ENCODE measurements around the gene PRUNE2.
"Not testable (repeated sequence)": the region's sequence is repeated elsewhere in the genome, so short reads cannot be mapped to it uniquely, and the experiment has no call there.

PRUNE2 gene

GRCh38 chr9:76759732-76760131 lies 146.2 kb downstream of the PRUNE2 start:
- Histone ChIP-seq H3K4me1 (ENCODE audit: insufficient read depth, low read length) (peaks cover 2% of the 10 kb centered on the region; the same call in 1 of the 2 replicates), H3K36me3 (ENCODE audit: insufficient read depth, low read length) (no peaks in the 10 kb centered on the region), H3K9me3 (ENCODE audit: insufficient read depth, low read depth, low read length) (no peaks in the 10 kb centered on the region), H3K4me3 (ENCODE audit: low read length) (no peak overlapping the region), H3K27me3 (ENCODE audit: insufficient read depth, low read length) (no peaks in the 10 kb centered on the region), H3K9ac (ENCODE audit: low read depth, low read length) (no peak overlapping the region), H3K27ac (ENCODE audit: low read depth, low read length) (no peak overlapping the region)
- WGBS, result 83% methylated on average over 6 of the region's 6 CpGs

DNA sequence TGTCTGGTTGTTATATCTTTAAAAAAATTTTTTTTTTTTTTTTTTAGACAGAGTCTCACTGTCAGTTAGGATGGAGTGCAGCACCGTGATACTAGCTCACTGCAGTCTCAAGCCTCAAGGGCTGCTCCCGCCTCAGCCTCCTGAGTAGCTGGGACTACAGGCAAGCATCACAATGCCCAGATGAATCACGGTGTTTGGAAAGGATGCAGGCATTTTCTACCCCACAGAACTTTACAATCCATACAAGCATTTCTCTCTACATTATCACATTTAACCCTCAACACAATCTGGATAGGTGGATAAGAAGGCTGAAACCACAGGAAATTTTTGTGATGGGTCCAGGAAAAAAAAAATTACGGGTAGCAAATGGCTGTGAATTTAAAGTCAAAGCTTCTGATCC lies 147.4 kb downstream of the PRUNE2 start:
- WGBS, result 68% methylated on average over 4 of the region's 4 CpGs
- H3K9ac ChIP-seq (ENCODE audit: low read depth, low read length), result no peak overlapping the region
- no peak overlapping the region for H3K27ac ChIP-seq (ENCODE audit: low read depth, low read length)
- H3K36me3 ChIP-seq (ENCODE audit: insufficient read depth, low read length), result no peaks in the 10 kb centered on the region
- no peaks in the 10 kb centered on the region for H3K27me3 ChIP-seq (ENCODE audit: insufficient read depth, low read length)
- H3K4me3 ChIP-seq (ENCODE audit: low read length), result no peak overlapping the region
- no peaks in the 10 kb centered on the region for H3K9me3 ChIP-seq (ENCODE audit: insufficient read depth, low read depth, low read length)
- H3K4me1 ChIP-seq (ENCODE audit: insufficient read depth, low read length), result peaks cover 2% of the 10 kb centered on the region; the same call in 1 of the 2 replicates

DNA sequence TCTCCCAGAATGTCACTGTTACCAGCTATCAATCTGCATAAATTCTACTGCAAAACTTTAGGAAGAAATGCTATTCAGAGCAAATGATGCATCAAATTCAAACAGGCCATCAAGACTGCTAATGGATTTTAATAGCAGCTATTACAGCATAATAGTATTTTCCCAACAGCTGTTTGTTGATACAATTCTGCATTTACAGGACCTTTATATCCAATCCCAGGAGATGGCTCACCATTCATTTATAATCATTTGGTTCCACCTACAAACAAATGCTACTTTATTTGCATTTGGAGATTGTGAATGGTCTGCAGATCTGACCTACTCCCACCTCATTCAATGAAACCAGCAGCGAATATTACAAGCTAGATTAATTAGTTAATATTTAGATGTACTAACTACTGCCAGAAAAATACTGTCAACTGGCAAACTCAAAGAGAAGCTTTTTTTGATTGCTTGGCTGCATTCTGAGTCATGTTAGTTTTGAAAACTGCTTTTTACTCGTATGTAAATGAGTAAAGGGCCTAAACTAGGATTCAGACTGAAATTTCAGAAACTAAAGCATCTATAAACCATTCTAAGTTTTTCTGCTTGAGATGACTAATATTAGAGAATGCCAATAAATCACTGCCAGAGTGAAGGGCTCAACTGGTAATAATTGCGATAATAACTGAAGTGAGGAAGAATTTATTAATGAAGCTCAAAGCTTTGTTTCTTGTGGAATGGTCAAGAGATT lies 148.8 kb downstream of the PRUNE2 start:
- peaks cover 2% of the 10 kb centered on the region; the same call in 1 of the 2 replicates for H3K4me1 ChIP-seq (ENCODE audit: insufficient read depth, low read length)

GRCh38 chr9:76756268-76756640 lies 149.7 kb downstream of the PRUNE2 start:
- Histone ChIP-seq H3K4me1 (ENCODE audit: insufficient read depth, low read length) (peaks cover 2% of the 10 kb centered on the region; the same call in 1 of the 2 replicates), H3K27ac (ENCODE audit: low read depth, low read length) (no peak overlapping the region), H3K9ac (ENCODE audit: low read depth, low read length) (no peak overlapping the region), H3K4me3 (ENCODE audit: low read length) (no peak overlapping the region), H3K27me3 (ENCODE audit: insufficient read depth, low read length) (no peaks in the 10 kb centered on the region), H3K36me3 (ENCODE audit: insufficient read depth, low read length) (no peaks in the 10 kb centered on the region), H3K9me3 (ENCODE audit: insufficient read depth, low read depth, low read length) (no peaks in the 10 kb centered on the region)
- WGBS, result 56% methylated on average over 6 of the region's 6 CpGs

More for the DNA sequence above, 148.8 kb downstream of the PRUNE2 start:
- WGBS, result 92% methylated on average over 2 of the region's 3 CpGs
- no peak overlapping the region for H3K4me3 ChIP-seq (ENCODE audit: low read length)
- no peak overlapping the region for H3K9ac ChIP-seq (ENCODE audit: low read depth, low read length)
- no peaks in the 10 kb centered on the region for H3K27me3 ChIP-seq (ENCODE audit: insufficient read depth, low read length)
- no peaks in the 10 kb centered on the region for H3K9me3 ChIP-seq (ENCODE audit: insufficient read depth, low read depth, low read length)
- no peak overlapping the region for H3K27ac ChIP-seq (ENCODE audit: low read depth, low read length)
- H3K36me3 ChIP-seq (ENCODE audit: insufficient read depth, low read length), result no peaks in the 10 kb centered on the region

DNA sequence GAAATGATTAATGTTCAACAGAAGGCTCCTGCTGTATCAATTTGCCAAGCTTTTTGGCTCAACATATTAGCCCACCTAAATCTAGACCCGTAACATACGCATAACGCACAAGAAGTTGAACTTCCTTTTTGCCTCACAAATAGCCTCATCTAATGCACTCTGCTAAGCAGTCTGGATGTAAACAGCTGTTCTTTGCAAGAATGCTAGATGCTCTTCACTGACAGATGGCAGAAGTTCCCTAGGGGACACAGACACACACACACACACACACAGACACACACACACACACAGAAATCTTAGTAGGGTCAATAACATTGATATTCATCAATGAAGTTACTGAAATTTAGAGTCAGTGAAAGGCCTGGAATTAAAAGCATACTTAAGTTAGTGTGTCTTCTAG lies 154.9 kb downstream of the PRUNE2 start:
- Histone ChIP-seq H3K4me3 (ENCODE audit: low read length) (no peak overlapping the region), H3K36me3 (ENCODE audit: insufficient read depth, low read length) (no peaks in the 10 kb centered on the region), H3K27ac (ENCODE audit: low read depth, low read length) (no peak overlapping the region), H3K4me1 (ENCODE audit: insufficient read depth, low read length) (no peaks in the 10 kb centered on the region), H3K9me3 (ENCODE audit: insufficient read depth, low read depth, low read length) (no peaks in the 10 kb centered on the region), H3K9ac (ENCODE audit: low read depth, low read length) (no peak overlapping the region), H3K27me3 (ENCODE audit: insufficient read depth, low read length) (no peaks in the 10 kb centered on the region)
- 96% methylated on average over 3 of the region's 3 CpGs for whole genome bisulfite sequencing

- no peak overlapping the region for H3K9ac ChIP-seq (ENCODE audit: low read depth, low read length)
- no peak overlapping the region for H3K27ac ChIP-seq (ENCODE audit: low read depth, low read length)
- no peaks in the 10 kb centered on the region for H3K27me3 ChIP-seq (ENCODE audit: insufficient read depth, low read length)
- H3K4me1 ChIP-seq (ENCODE audit: insufficient read depth, low read length), result no peaks in the 10 kb centered on the region
- H3K36me3 ChIP-seq (ENCODE audit: insufficient read depth, low read length), result no peaks in the 10 kb centered on the region
- 81% methylated on average over 3 of the region's 3 CpGs for WGBS
- no peak overlapping the region for H3K4me3 ChIP-seq (ENCODE audit: low read length)
- no peaks in the 10 kb centered on the region for H3K9me3 ChIP-seq (ENCODE audit: insufficient read depth, low read depth, low read length)
These were observed 161.6 kb downstream of the PRUNE2 start for GRCh38 chr9:76744336-76744735.

DNA sequence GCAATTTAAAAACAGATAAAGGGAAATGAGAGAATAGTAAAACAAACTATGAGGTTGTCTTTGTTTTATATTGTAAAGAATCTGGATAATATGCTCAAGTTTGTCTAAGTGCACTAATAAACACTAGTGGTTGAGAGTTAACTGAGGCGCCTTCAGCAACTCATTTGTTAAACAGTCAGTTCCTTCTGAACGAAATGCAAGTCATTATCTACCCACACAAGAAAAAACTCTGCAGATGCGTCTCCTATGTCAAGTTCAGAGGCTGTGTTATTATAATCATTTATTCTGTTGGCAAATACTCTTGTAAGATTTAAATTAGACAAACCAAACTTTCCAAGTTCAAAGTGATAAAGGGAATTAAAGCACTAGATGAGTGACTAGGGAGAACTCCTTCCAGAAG lies 162.0 kb downstream of the PRUNE2 start:
- H3K27me3 ChIP-seq (ENCODE audit: insufficient read depth, low read length), result no peaks in the 10 kb centered on the region
- no peaks in the 10 kb centered on the region for H3K9me3 ChIP-seq (ENCODE audit: insufficient read depth, low read depth, low read length)
- WGBS, result 84% methylated on average over 2 of the region's 3 CpGs
- H3K4me3 ChIP-seq (ENCODE audit: low read length), result no peak overlapping the region
- no peak overlapping the region for H3K27ac ChIP-seq (ENCODE audit: low read depth, low read length)
- no peaks in the 10 kb centered on the region for H3K36me3 ChIP-seq (ENCODE audit: insufficient read depth, low read length)
- no peak overlapping the region for H3K9ac ChIP-seq (ENCODE audit: low read depth, low read length)
- H3K4me1 ChIP-seq (ENCODE audit: insufficient read depth, low read length), result no peaks in the 10 kb centered on the region

- H3K27me3 ChIP-seq (ENCODE audit: insufficient read depth, low read length); H3K4me1 ChIP-seq (ENCODE audit: insufficient read depth, low read length); H3K27ac ChIP-seq (ENCODE audit: low read depth, low read length); H3K9ac ChIP-seq (ENCODE audit: low read depth, low read length); H3K9me3 ChIP-seq (ENCODE audit: insufficient read depth, low read depth, low read length); H3K36me3 ChIP-seq (ENCODE audit: insufficient read depth, low read length); H3K4me3 ChIP-seq (ENCODE audit: low read length): not testable (repeated sequence)
- WGBS, result 86% methylated on average over 4 of the region's 4 CpGs
These were observed 163.0 kb downstream of the PRUNE2 start for GRCh38 chr9:76742890-76743289.

DNA sequence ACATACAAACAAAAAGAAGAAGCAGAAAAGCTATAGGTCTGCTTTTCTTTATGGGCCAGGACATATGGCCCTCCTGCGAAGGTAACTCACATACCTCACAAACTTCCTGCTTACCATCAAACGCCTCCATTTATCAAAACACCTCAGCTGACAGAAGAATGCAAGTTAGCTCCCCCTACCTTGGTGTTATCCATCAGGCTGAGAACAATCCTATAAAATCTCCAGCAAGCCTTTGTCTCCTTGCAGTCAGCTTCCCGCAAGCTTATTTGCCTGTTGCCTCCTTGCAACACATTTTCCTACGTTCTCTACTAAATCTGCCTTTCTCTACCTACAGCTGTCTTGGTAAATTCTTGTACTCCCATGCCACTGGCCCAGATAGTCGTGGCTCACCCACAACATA lies 164.4 kb downstream of the PRUNE2 start:
- Histone ChIP-seq H3K4me3 (ENCODE audit: low read length) (no peak overlapping the region), H3K36me3 (ENCODE audit: insufficient read depth, low read length) (no peaks in the 10 kb centered on the region), H3K4me1 (ENCODE audit: insufficient read depth, low read length) (no peaks in the 10 kb centered on the region), H3K9me3 (ENCODE audit: insufficient read depth, low read depth, low read length) (no peaks in the 10 kb centered on the region), H3K27me3 (ENCODE audit: insufficient read depth, low read length) (no peaks in the 10 kb centered on the region), H3K27ac (ENCODE audit: low read depth, low read length) (no peak overlapping the region), H3K9ac (ENCODE audit: low read depth, low read length) (no peak overlapping the region)
- WGBS, result 81% methylated on average over 5 of the region's 5 CpGs

DNA sequence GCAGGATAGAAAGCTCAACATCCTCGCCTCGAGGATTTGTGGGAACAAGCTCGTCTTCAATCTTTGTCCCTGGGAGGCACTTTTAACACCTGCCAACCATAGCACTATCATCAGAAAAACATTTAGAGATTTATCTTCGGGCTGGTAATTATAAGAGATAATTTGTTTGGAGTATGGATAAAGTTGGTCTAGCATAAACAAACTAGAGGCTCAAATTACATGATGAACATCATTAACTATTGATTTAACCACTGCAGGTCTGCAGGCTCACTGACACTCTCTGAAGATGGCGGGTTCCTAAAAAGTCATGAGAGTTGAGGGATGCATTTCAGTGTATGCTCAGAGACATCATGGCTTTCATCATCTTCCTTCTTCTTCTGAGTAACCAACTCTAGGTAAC lies 167.5 kb downstream of the PRUNE2 start:
- Histone ChIP-seq H3K27ac (ENCODE audit: low read depth, low read length) (no peak overlapping the region), H3K27me3 (ENCODE audit: insufficient read depth, low read length) (no peaks in the 10 kb centered on the region), H3K4me3 (ENCODE audit: low read length) (no peak overlapping the region), H3K36me3 (ENCODE audit: insufficient read depth, low read length) (no peaks in the 10 kb centered on the region), H3K4me1 (ENCODE audit: insufficient read depth, low read length) (no peaks in the 10 kb centered on the region), H3K9ac (ENCODE audit: low read depth, low read length) (no peak overlapping the region), H3K9me3 (ENCODE audit: insufficient read depth, low read depth, low read length) (no peaks in the 10 kb centered on the region)
- 96% methylated on average over 4 of the region's 5 CpGs for WGBS

DNA sequence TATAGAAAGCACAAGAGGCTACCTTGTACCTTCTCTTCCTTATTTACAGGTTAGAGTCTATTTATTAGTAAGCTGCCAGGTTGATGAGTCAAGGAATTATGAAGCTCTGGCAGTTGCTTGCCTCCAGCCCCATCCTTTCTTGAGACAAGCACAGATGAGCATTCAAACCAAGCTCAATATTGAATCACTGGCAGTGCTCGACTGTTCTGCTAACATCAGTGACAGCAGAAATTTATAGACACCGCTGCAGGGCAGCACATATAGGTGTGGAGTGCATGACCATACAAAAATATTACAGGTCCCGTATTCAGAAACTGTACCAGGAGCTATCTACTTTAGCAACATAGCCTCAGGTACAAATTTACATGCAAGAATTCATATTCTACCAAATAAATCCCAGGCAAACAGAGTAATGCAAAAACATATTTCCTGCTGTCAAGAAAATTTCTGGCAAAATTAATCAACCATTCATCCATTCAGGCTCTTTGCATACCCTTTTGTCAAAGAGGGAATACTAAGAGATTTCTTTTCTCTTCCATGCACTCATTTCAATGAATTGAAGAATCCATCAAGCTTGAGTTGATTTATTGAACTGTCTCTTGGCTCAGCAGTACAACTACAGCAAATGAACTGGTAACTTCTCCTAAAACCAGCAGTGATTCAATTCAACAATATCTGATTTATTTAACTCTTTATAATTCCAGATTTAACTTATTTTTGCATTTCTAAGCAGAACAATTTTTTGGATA lies 168.6 kb downstream of the PRUNE2 start:
- no peak overlapping the region for H3K4me3 ChIP-seq (ENCODE audit: low read length)
- no peak overlapping the region for H3K27ac ChIP-seq (ENCODE audit: low read depth, low read length)
- H3K27me3 ChIP-seq (ENCODE audit: insufficient read depth, low read length), result no peaks in the 10 kb centered on the region
- H3K9me3 ChIP-seq (ENCODE audit: insufficient read depth, low read depth, low read length), result no peaks in the 10 kb centered on the region
- no peaks in the 10 kb centered on the region for H3K4me1 ChIP-seq (ENCODE audit: insufficient read depth, low read length)
- no peak overlapping the region for H3K9ac ChIP-seq (ENCODE audit: low read depth, low read length)
- no peaks in the 10 kb centered on the region for H3K36me3 ChIP-seq (ENCODE audit: insufficient read depth, low read length)
- 97% methylated on average over 3 of the region's 3 CpGs for WGBS
